Endothelial cell of umbilical vein (primary cell): ENCODE results near the gene PRTN3.

Experiments used
- JUN ChIP-seq: IDR thresholded peaks from 2 replicates; pipeline ENCODE4 v1.6.1; 2011; ENCODE audit warnings: borderline replicate concordance, low read depth; ENCODE audit not compliant: insufficient read length, insufficient read depth
- TF ChIP-seq, protein P1 (sequence below), 2 donors: IDR thresholded peaks; 1 replicate in 1 of 2; 2 replicates in 1 of 2; pipeline ENCODE4 v1.5.1; 2011; ENCODE audit warnings: low read length in 2 of 2, mild to moderate bottlenecking in 2 of 2, moderate library complexity in 2 of 2, control low read depth in 1 of 2, inconsistent platforms in 1 of 2, low read depth in 1 of 2; ENCODE audit not compliant: insufficient read depth in 1 of 2; ENCODE audit errors: extremely low read depth in 1 of 2

DNA sequence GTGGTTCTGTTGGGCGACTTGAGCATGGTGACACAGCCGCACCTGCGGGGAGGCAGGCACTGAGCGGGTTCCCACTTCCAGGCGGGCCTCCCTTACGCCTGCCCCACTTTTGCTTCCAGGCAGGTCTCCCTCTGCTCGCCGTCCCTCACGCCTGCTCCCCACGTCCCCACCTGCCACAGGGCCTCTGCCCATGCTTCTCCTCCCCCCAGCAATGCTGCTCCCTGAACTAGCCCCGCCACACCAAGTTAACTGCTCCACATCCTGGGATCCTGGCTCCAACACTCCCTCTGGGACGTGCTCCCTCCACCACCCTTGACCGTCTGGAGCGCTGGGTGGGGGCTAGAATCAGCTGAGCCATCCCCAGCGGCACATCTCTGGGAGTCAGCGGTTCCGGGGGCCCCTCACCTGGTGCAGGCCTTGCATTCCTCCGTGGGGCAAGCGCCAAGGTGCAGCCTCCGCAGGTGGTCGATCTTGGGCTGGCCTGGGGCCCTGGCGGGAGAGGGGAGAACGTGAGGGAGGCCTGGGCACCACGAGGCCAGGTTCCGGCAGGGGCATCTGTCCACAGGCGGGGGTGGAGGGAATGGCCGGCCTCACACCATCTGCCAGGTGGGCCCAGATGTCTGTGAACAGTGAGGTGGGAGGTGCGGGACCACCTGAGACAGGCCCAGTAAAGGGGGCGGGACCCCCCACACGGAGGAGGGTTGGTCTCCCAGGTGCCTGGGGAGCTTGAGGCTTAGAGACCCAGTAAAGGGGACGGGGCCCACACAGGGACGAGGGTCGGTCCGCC lies 27.9 kb downstream of the PRTN3 start:
- TF ChIP-seq, protein P1, sequence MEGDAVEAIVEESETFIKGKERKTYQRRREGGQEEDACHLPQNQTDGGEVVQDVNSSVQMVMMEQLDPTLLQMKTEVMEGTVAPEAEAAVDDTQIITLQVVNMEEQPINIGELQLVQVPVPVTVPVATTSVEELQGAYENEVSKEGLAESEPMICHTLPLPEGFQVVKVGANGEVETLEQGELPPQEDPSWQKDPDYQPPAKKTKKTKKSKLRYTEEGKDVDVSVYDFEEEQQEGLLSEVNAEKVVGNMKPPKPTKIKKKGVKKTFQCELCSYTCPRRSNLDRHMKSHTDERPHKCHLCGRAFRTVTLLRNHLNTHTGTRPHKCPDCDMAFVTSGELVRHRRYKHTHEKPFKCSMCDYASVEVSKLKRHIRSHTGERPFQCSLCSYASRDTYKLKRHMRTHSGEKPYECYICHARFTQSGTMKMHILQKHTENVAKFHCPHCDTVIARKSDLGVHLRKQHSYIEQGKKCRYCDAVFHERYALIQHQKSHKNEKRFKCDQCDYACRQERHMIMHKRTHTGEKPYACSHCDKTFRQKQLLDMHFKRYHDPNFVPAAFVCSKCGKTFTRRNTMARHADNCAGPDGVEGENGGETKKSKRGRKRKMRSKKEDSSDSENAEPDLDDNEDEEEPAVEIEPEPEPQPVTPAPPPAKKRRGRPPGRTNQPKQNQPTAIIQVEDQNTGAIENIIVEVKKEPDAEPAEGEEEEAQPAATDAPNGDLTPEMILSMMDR (IDR thresholded peaks at IDR 0.05; ENCODE audit: extremely low read depth in 1 of 2, insufficient read depth in 1 of 2, low read depth in 1 of 2, low read length in 2 of 2): no peak
- no peak for TF ChIP-seq JUN
